ENCODE measurements around the gene ERVW-1.
"Not testable (repeated sequence)": the region's sequence is repeated elsewhere in the genome, so short reads cannot be mapped to it uniquely, and the experiment has no call there.

ERVW-1 gene

DNA sequence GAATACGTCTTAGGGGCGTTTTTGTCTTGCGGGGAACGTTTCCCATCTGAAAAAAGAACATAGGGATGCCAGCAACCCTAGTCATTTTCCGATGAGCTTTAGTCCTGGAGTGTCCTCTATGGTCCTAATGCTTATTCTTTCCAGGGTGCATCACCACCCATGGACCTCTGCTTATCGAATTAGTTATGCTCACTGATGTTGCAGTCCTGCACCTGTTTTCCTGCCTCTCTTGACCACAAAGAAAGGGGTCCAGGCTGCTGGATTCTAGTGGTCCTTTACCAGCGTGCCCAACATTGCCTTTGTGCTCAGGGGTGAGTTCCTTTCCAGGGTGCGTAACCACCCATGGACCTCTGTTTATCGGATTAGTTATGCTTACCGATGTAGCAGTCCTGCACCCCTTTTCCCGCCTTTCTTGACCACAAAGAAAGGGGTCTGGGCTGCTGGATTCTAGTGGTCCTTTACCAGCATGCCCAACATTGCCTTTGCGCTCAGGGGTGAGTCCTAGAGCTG, 2.4 kb downstream of the ERVW-1 start:
- H3K27me3 ChIP-seq (ENCODE audit: insufficient read depth, poor library complexity, severe bottlenecking); H3K27ac ChIP-seq (replicated peaks); DNase-seq (ENCODE audit: low read depth in 1 of 2, low spot score in 1 of 2); H3K4me3 ChIP-seq (replicated peaks; ENCODE audit: insufficient read depth, low read length): not testable (repeated sequence)

GRCh38 chr7:92473989-92474388, 3.8 kb downstream of the ERVW-1 start:
- not testable (repeated sequence) for DNase-seq (ENCODE audit: low read depth in 1 of 2, low spot score in 1 of 2); H3K27me3 ChIP-seq (ENCODE audit: insufficient read depth, poor library complexity, severe bottlenecking)

GRCh38 chr7:92468589-92468988, 9.2 kb downstream of the ERVW-1 start:
- not testable (repeated sequence) for H3K27ac ChIP-seq (replicated peaks); H3K27me3 ChIP-seq (ENCODE audit: insufficient read depth, poor library complexity, severe bottlenecking); DNase-seq (ENCODE audit: low read depth in 1 of 2, low spot score in 1 of 2); H3K4me3 ChIP-seq (replicated peaks; ENCODE audit: insufficient read depth, low read length)

More at GRCh38 chr7:92473989-92474388, 3.8 kb downstream of the ERVW-1 start:
- not testable (repeated sequence) for H3K4me3 ChIP-seq (replicated peaks; ENCODE audit: insufficient read depth, low read length); H3K27ac ChIP-seq (replicated peaks)

DNA sequence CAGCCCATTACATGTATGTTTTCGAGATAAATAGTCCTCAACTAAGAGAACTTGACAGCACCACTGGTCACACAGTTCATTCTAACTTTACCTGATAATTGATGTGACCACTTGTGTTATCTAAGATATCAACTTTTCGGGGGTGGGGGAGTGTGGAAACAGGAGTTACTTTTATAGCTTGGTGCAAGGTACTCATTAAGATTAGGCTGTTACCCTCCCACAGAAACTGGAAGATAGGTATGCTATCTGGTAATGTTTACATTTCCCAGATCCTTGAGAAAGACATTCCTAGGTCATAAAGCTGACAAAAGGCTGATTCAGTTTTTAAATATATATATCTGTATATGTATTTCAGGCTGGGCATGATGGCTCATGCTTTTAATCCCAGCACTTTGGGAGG, 11.1 kb downstream of the ERVW-1 start:
- TF ChIP-seq GABPA (IDR thresholded peaks at IDR 0.05; ENCODE audit: low read depth) (no peak), POLR2AphosphoS5 (IDR thresholded peaks at IDR 0.05; ENCODE audit: low read depth) (no peak), SPI1 (IDR thresholded peaks at IDR 0.05; ENCODE audit: borderline replicate concordance, low read depth) (no peak), REST (IDR thresholded peaks at IDR 0.05; ENCODE audit: insufficient replicate concordance, low read depth) (no peak)
- TF ChIP-seq, protein P1, sequence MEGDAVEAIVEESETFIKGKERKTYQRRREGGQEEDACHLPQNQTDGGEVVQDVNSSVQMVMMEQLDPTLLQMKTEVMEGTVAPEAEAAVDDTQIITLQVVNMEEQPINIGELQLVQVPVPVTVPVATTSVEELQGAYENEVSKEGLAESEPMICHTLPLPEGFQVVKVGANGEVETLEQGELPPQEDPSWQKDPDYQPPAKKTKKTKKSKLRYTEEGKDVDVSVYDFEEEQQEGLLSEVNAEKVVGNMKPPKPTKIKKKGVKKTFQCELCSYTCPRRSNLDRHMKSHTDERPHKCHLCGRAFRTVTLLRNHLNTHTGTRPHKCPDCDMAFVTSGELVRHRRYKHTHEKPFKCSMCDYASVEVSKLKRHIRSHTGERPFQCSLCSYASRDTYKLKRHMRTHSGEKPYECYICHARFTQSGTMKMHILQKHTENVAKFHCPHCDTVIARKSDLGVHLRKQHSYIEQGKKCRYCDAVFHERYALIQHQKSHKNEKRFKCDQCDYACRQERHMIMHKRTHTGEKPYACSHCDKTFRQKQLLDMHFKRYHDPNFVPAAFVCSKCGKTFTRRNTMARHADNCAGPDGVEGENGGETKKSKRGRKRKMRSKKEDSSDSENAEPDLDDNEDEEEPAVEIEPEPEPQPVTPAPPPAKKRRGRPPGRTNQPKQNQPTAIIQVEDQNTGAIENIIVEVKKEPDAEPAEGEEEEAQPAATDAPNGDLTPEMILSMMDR (IDR thresholded peaks at IDR 0.05; ENCODE audit: insufficient read depth, low read length), result no peak
- Histone ChIP-seq H3K27ac (replicated peaks) (no peak overlapping the region), H3K4me3 (replicated peaks; ENCODE audit: insufficient read depth, low read length) (no peak overlapping the region), H3K27me3 (ENCODE audit: insufficient read depth, poor library complexity, severe bottlenecking) (no peaks in the 10 kb centered on the region)
- no peak for DNase-seq (ENCODE audit: low read depth in 1 of 2, low spot score in 1 of 2)

DNA sequence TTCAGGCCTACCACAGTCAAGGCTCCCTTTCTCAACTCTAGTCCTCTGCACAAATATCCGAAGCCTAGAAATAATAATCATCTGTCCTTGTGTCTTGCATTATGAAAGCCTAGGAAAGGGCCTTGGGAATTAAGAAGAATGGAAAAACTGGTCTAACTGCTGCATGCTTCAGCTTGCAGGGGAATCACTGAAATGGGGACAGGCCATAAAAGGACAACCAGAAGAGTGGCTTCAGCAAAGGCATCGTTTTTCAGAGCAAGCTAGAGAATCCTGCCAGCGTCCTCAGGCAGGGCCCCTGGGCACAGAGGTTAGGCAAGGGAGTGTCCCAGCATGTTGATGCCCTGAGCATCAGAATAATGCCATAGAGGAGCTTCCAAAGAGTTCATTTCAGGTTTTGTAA, 13.2 kb downstream of the ERVW-1 start:
- Histone ChIP-seq H3K27ac (replicated peaks) (no peak overlapping the region), H3K4me3 (replicated peaks; ENCODE audit: insufficient read depth, low read length) (no peak overlapping the region), H3K27me3 (ENCODE audit: insufficient read depth, poor library complexity, severe bottlenecking) (no peaks in the 10 kb centered on the region)
- TF ChIP-seq SPI1 (IDR thresholded peaks at IDR 0.05; ENCODE audit: borderline replicate concordance, low read depth) (no peak), REST (IDR thresholded peaks at IDR 0.05; ENCODE audit: insufficient replicate concordance, low read depth) (no peak), POLR2AphosphoS5 (IDR thresholded peaks at IDR 0.05; ENCODE audit: low read depth) (no peak), GABPA (IDR thresholded peaks at IDR 0.05; ENCODE audit: low read depth) (no peak)
- TF ChIP-seq, protein P1 (IDR thresholded peaks at IDR 0.05; ENCODE audit: insufficient read depth, low read length), result no peak
- no peak for DNase-seq (ENCODE audit: low read depth in 1 of 2, low spot score in 1 of 2)

Measured in HL-60 (cell line).